SK-MEL-5 (cell line): ENCODE measurements around the gene ZNF772. TPM values are rescaled to one million over a fixed set of nuclear protein-coding genes. Genes with fewer than 3 reads are reported as not detected.
A peak's percentile ranks its signal among the peaks of the same experiment; 100 is the strongest.
"Not testable (repeated sequence)": the region's sequence is repeated elsewhere in the genome, so short reads cannot be mapped to it uniquely, and the experiment has no call there.

Source experiments
- DNase-seq: peaks from one replicate; pipeline ENCODE4 v3.0.0-alpha.2; 2016; ENCODE audit warnings: low read depth, low spot score
- in situ Hi-C: cut with HindIII; loops from 2 replicates; pipeline ENCODE4 v1.10.0; 2016; ENCODE audit warnings: low sequenced_read_pairs, high pct_unique_total_duplicates, low pct_unique_long_range_greater_than_20kb
- polyA plus RNA-seq, 2 experiments: library from polyadenylated mRNA; depleted of rRNA; stranded (reverse); fragments of >200 nt; gene quantifications; 2 replicates each; pipeline ENCODE4 v1.2.3, GENCODE V29; 2015
- total RNA-seq: library from RNA; depleted of rRNA; stranded (reverse); fragments of >200 nt; shearing (Covaris generic); gene quantifications from 2 replicates; pipeline ENCODE4 v1.2.3, GENCODE V29; 2014; rRNA removed

ZNF772 gene
- 6.6 and 6.8 TPM in 2 replicates for total RNA-seq
- polyA plus RNA-seq (2015; cell fraction: cytosol; rRNA removed), result 3.5 and 4.2 TPM in 2 replicates
- 4.3 and 6.2 TPM in 2 replicates for polyA plus RNA-seq (2015; cell fraction: nucleus; rRNA removed)

DNA sequence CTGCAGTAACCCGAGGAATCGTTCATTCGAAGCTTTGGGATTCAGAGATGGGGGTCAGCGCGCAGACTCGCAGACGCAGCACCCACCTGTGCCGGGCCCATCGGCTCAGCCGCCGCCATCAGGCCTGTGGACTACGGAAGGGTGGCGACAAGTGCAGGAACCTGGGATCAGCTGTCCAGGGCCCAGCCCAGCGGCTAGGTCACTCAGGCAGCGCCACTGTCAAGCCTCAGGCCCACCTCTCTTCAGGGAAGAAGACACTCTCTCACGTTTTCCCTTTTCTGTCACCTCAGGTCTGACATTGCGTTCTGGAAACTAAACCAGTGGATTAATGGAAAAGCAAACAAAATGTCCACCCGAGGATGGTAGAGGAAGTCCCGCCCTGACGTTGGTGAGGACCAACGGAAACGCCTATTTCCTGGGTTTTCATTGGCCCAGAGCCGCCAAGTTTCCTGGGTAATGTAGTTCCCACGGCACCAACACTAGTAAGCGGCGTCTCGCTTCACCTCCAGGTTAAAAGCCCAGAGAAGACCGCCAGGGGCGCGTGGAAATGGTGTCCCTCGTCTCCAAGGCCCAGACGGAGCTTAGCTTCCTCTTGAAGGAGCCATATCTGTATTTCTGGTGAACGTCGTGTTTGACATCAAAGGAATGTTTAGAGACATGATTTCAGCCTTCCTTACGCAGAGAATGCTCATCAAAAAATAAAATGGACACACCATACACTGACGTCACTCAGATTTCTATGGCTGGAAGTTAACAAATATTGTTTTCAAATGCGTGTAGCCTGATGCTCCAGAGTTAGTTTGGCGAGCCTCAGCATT, at the start of gene ZNF772:
Gene ZNF772, minus strand, starts transcription at position 376 of the 818 bp plus-strand sequence. Its CDS starts 257 bp downstream, at position 119.
- in situ Hi-C loops, result no loop called here
- DNase-seq, result peak; percentile 91

DNA sequence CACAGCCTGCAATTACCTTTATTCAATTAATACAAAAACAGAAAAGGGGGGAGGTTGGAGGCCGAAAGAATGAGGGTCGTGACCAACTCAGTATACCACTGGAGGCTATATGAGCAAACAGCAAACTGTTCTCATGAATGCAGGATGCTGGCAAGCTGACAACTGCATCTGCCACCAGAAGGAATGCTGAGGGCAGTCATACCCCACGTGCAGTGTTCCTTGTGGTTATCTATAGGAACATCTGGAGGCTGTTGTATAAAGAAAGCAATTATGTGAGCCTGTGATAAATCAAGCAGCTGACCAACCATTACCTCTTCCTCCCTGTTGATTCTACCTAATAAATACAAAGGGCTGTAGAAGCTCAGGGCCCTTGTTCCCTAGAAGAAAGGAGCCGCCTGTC, 40.7 kb upstream of the ZNF772 start:
- in situ Hi-C loops, result not testable (repeated sequence)
- DNase-seq, result peak; percentile 78

DNA sequence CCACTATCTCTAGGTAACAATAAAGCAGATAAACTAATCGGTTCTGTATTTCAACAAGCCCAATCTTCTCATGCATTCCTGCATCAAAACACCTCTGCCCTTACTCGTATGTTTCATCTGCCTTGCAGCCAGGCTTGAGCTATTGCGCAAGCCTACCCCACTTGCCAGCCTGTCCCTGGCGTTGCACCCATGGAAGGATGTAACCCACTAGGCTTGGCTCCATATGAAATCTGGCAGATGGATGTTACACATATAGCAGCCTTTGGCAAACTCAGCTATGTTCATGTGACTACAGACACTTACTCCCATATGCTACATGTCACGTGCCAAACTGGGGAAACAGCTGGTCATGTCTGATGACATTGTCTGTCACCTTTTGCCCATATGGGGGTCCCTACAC, 37.9 kb upstream of the ZNF772 start:
- in situ Hi-C loops, result no loop called here

DNA sequence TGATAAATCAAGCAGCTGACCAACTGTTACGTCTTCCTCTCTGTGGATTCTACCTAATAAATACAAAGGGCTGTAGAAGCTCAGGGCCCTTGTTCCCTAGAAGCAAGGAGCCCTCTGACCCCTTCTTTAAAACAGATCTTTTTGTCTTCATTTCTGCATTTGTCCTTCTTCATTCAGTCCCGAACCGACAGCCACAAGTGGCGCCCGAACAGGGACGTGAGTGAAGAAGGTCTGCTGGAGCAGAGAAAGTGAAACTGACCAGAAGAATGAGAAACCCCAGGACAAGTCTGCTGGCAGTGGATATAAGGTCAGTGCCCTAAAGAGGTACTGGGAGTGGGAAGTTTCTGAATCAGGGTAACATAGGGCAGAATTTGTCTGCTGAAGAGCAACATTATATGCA, 35.5 kb upstream of the ZNF772 start:
- DNase-seq, result no peak
- in situ Hi-C loops, result no loop called here

More for the DNA sequence above, 37.9 kb upstream of the ZNF772 start:
- no peak for DNase-seq

DNA sequence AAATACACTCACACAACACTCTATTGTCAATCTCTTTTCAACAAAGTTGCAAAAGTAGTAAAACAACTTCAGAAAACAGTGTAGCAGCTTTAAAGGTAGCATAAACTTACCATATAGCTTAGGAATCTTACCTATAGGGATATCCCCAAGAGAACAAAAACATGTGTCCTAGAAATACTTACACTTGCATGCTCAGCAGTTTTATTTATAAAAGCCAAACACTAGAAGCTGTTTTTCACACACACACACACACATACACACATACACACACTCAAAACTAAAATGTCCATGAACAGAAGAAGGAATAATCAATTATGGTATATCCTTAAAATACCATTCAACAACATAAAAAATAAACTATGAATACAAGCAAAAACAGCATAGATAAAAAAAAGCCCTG, 34.1 kb upstream of the ZNF772 start:
- in situ Hi-C loops, result no loop called here
- DNase-seq, result no peak

DNA sequence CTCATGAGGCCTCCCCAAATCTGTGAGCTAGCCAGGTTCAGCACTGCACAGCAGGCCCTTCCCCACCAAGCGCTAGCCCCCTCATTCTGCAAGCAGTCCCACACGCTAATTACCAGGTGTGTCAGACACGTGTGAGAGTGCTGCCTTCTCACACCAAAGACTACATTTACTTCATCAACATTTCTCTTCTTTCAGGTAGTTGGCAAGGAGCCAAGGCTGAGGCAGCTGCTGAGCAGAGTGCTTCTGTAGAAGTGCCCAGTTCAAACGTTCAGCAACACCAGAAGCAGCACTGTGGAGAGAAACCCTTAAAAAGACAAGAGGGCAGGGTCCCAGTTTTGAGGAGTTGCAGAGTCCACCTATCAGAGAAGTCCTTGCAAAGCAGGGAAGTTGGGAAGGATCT, 28.8 kb upstream of the ZNF772 start:
- in situ Hi-C loops, result no loop called here
- DNase-seq, result no peak

DNA sequence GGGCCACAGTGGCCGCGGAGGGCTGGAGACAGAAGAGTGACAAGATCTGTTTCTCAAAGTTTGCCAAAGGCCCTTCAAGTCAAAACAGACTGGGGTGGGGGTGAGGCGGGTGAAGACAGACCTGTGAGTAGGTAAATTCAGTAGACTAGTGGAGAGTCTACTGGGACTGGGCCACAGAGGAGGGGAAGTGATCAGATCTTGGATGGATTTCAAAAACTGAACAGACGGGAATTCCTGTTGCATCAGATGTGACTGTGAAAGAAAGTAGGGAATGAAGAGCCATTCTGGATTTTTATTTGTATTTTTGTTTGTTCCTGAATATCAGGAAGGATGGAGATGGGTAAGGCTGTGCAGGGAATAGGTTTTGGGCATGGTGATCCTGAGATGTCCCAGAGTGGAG, 23.0 kb upstream of the ZNF772 start:
- DNase-seq, in situ Hi-C loops: not testable (repeated sequence)

DNA sequence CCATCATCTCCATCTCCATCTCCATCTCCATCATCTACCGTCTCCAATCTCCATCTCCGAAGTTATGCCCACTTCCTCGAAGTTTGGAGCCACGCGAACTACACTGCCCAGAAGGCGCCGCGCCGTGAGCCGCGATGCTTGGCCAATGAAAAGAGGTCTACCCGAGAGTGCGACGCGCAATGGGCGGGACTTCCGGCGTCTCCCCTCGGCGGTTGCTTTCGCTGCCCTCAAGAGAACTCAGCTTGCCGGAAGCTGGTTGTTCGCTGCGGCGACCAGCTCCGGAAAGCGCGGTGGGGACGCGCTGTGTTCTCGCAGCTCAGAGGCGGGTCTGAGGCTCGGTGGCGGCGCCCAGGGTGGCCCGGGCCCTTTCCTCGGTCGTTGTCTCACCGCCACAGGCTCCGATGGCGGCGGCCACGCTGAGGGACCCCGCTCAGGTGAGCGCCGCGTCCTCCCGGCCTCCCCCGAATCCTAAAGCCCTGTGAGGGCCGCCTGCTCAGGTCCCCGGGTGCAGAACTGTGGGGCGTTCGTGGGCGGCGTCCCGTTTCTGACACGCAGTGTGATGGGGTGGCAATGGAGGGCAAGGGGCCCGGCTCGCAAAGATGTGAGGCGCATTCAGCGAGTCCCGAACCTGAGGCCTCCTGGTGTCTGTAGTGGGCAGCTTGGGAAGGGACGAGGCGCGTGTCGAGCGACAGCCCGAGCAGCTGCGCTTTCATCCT, 22.5 kb upstream of the ZNF772 start, which contains the start of gene ZNF773:
Gene ZNF773, plus strand, starts transcription at position 259 of the 716 bp plus-strand sequence. Its CDS starts 143 bp downstream, at position 402.
- peak; percentile 93 for DNase-seq
- in situ Hi-C loops, result not testable (repeated sequence)

DNA sequence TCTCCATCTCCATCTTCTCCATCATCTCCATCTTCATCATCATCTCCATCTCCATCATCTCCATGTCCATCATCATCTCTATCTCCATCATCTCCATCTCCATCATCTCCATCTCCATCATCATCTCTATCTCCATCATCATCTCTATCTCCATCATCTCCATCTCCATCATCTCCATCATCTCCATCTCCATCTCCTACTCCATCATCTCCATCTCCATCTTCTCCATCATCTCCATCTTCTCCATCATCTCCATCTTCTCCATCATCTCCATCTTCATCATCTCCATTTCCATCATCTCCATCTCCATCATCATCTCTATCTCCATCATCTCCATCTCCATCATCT, 21.9 kb upstream of the ZNF772 start:
- DNase-seq, in situ Hi-C loops: not testable (repeated sequence)

DNA sequence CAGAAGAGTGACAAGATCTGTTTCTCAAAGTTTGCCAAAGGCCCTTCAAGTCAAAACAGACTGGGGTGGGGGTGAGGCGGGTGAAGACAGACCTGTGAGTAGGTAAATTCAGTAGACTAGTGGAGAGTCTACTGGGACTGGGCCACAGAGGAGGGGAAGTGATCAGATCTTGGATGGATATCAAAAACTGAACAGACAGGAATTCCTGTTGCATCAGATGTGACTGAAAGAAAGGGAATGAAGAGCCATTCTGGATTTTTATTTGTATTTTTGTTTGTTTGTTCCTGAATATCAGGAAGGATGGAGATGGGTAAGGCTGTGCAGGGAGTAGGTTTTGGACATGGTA, 10.9 kb upstream of the ZNF772 start:
- in situ Hi-C loops, DNase-seq: not testable (repeated sequence)

DNA sequence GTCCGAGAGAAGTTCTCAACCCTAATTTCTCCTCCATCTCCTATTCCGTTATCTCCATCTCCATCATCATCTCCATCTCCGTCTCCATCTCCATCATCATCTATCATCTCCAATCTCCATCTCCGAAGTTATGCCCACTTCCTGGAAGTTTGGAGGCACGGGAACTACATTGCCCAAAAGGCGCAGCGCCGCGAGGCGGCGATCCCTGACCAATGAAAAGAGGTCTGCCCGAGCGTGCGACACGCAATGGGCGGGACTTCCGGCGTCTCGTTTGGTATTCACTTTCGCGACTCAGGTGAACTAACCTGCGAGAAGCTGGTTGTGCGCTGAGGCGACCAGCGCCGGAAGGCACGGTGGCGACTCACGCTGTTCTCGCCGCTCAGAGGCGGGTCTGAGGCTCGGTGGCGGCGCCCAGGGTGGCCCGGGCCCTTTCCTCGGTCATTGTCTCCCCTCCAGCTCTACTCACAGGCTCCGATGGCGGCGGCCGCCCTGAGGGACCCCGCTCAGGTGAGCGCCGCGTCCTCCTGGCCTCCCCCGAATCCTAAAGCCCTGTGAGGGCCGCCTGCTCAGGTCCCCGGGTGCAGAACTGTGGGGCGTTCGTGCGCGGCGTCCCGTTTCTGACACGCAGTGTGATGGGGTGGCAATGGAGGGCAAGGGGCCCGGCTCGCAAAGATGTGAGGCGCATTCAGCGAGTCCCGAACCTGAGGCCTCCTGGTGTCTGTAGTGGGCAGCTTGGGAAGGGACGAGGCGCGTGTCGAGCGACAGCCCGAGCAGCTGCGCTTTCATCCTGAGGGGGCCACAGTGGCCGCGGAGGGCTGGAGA, 10.3 kb upstream of the ZNF772 start, which contains the start of gene ZNF419:
Gene ZNF419, plus strand, starts transcription at position 274 of the 822 bp plus-strand sequence. Its CDS starts 201 bp downstream, at position 475.
- in situ Hi-C loops, result not testable (repeated sequence)
- DNase-seq, result peak; percentile 85

DNA sequence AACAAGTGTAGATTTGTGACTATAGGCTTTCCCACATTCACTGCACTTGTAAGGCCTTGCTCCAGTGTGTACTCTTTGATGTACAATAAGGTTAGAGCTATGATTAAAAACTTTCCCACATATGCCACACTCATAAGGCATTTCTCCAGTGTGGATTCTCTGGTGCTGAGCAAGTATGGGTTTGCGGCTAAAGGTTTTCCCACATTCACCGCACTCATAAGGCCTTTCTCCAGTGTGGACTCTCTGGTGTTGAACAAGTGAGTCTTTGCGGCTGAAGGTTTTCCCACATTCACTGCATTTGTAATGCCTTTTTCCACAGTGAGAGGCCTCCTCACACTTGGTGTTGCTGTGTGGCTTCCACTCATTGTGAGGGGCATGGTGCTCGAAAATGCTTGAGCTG, 3.7 kb downstream of the ZNF772 start:
- no peak for DNase-seq

DNA sequence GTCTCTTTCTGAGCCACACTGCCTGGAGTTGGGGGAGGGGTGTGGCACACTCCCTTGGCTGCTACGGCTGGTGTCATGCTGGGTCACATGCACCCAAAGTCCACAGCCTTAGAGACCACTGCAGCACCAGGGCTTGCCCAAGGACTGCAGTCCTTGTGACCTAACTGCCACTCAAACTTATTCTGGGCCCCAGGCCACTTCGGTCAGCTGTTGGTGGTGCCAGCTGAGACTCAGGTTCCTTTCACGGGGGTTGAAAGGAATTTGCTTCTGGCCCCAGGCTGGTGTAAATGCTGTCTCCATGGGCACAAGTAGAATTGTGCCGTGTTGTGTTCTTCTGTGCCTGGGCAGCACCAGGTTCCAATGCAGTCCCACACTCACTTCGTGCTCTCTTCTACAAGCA, 10.9 kb downstream of the ZNF772 start:
- in situ Hi-C loops, result no loop called here

More for the DNA sequence above, 3.7 kb downstream of the ZNF772 start:
- in situ Hi-C loops, result no loop called here

DNA sequence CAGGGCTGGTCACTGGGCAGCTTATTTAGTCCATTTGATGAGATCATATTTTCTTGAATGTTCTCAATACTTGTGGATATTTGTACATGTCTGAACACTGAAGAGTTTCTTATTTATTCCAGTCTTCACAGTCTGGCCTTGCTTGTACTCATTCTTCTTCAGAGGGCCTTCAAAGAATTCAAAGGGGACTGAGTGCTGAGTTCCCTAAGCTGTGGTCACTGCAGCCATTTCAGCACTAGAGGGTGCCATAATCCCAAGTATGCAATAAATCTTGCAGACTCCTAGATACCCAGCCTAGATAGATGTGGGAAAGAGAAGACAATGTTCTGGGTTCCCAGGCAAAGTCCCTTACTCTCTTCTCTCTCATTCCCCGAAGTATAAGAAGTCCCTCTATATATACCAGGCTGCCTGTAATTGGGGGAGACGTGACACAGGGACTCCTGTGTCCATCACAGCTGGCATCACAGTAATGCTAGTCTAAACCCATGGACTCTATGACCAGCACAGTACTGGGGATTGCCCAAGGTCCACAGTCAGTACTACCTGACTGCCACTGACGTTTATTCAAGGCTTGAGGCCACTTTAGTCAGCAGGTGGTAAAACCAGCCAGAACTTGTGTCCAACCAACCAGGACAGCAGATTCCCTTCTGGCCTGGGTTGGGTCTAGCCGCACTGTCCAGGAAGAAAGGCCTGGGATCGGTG, 11.5 kb downstream of the ZNF772 start:
- DNase-seq, result peak; percentile 74
- in situ Hi-C loops, result no loop called here

More for the DNA sequence above, 10.9 kb downstream of the ZNF772 start:
- no peak for DNase-seq

DNA sequence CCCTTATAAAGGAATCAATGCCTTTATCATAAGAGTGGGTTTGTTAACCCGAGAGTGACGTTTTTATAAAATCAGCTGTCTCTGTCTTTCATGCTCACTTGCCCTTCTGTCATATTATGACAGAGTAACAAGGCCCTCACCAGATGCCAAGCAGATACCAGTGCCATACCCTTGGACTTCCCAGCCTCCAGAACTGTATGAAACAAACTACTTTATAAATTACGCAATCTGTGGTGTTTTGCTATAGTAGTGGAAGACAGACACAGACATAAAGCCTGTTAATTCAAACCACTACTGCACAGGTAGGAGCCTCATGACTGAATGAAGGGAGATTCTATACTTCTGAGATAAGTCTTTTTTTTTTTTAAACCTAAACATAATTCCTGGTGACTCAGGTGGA, 25.1 kb downstream of the ZNF772 start:
- in situ Hi-C loops, result no loop called here

DNA sequence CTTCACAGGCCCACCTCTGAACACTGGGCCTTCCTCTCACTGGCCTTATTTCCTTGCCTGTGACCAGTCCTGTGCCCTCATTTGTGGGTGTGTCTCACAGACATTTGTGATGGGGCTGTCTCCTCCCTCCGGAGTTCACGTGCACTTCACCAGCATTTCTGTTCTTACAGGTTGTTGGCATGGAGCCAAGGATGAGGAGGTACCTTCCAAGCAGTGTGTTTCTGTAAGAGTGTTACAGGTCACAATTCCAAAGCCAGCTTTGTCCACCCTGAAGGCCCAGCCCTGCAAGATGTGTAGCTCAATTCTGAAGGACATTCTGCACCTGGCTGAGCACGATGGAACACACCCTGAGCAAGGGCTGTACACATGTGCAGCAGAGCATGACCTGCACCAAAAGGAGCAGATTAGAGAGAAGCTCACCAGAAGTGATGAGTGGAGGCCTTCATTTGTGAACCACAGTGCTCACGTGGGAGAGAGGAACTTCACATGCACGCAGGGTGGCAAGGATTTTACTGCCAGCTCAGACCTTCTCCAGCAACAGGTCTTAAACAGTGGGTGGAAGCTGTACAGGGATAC, 34.2 kb downstream of the ZNF772 start:
- no peak for DNase-seq
- in situ Hi-C loops, result no loop called here

More for the DNA sequence above, 25.1 kb downstream of the ZNF772 start:
- DNase-seq, result no peak
